ENCODE data around the gene ADAMTS5.

DNA sequence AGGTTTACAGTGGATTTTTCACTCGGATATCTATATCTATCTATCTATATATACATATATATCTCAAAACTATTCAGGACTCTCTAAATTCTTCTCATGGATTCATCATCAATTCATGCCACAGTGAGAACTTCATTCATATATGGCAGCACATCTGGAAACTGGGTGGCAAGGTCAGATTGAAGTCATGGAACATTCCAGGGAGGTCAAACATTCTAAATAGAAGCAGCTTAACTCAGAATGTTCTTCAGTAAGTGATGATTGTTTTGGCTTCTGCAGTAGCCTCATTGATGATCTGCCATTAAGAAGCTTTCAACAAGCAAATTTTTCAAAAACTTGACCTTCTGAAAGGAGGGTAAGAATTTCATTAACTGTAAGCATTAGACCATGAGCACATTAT, 74.7 kb downstream of the ADAMTS5 start:
- TF ChIP-seq, protein P1, sequence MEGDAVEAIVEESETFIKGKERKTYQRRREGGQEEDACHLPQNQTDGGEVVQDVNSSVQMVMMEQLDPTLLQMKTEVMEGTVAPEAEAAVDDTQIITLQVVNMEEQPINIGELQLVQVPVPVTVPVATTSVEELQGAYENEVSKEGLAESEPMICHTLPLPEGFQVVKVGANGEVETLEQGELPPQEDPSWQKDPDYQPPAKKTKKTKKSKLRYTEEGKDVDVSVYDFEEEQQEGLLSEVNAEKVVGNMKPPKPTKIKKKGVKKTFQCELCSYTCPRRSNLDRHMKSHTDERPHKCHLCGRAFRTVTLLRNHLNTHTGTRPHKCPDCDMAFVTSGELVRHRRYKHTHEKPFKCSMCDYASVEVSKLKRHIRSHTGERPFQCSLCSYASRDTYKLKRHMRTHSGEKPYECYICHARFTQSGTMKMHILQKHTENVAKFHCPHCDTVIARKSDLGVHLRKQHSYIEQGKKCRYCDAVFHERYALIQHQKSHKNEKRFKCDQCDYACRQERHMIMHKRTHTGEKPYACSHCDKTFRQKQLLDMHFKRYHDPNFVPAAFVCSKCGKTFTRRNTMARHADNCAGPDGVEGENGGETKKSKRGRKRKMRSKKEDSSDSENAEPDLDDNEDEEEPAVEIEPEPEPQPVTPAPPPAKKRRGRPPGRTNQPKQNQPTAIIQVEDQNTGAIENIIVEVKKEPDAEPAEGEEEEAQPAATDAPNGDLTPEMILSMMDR (IDR thresholded peaks at IDR 0.05) = no peak
- TF ChIP-seq POLR2A (IDR thresholded peaks at IDR 0.05; ENCODE audit: low read depth) = no peak

Data from esophagus muscularis mucosa (tissue), 3 donors.